Ishikawa (cell line): ENCODE results near the gene ADAM19.

ENCODE experiments used
- CEBPB ChIP-seq: IDR thresholded peaks from 2 replicates; pipeline ENCODE4 v1.6.1; 2012
- CREB1 ChIP-seq: IDR thresholded peaks from 2 replicates; pipeline ENCODE4 v1.6.1; 2012; ENCODE audit warnings: low read depth
- EGR1 ChIP-seq: IDR thresholded peaks from 2 replicates; pipeline ENCODE4 v1.6.1; 2012
- EP300 ChIP-seq: IDR thresholded peaks from 2 replicates; pipeline ENCODE4 v1.6.1; 2012; ENCODE audit warnings: borderline replicate concordance
- FOXM1 ChIP-seq: IDR thresholded peaks from 2 replicates; pipeline ENCODE4 v1.6.1; 2012; ENCODE audit warnings: low read depth, borderline replicate concordance
- NFIC ChIP-seq: IDR thresholded peaks from 2 replicates; pipeline ENCODE4 v1.6.1; 2012
- RAD21 ChIP-seq: IDR thresholded peaks from 2 replicates; pipeline ENCODE4 v1.6.1; 2012; ENCODE audit warnings: low read depth
- TAF1 ChIP-seq: IDR thresholded peaks from 2 replicates; pipeline ENCODE4 v1.6.1; 2012; ENCODE audit warnings: low read depth, mild to moderate bottlenecking
- TCF12 ChIP-seq: IDR thresholded peaks from 2 replicates; pipeline ENCODE4 v1.6.1; 2012; ENCODE audit warnings: low read depth
- TEAD4 ChIP-seq: IDR thresholded peaks from 2 replicates; pipeline ENCODE4 v1.6.1; 2012
- YY1 ChIP-seq: IDR thresholded peaks from 2 replicates; pipeline ENCODE4 v1.6.1; 2012; ENCODE audit warnings: low read depth
- ZBTB7A ChIP-seq: IDR thresholded peaks from 2 replicates; pipeline ENCODE4 v1.6.1; 2012; ENCODE audit warnings: low read depth
- TF ChIP-seq, protein P1 (sequence below): IDR thresholded peaks from 2 replicates; pipeline ENCODE4 v1.6.1; 2012
- TF ChIP-seq, protein P2 (sequence below): IDR thresholded peaks from 2 replicates; pipeline ENCODE4 v1.6.1; 2012
- TF ChIP-seq, protein P3 (sequence below): IDR thresholded peaks from 2 replicates; pipeline ENCODE4 v1.6.1; 2012; ENCODE audit warnings: low read depth, mild to moderate bottlenecking

Gene ADAM19

DNA sequence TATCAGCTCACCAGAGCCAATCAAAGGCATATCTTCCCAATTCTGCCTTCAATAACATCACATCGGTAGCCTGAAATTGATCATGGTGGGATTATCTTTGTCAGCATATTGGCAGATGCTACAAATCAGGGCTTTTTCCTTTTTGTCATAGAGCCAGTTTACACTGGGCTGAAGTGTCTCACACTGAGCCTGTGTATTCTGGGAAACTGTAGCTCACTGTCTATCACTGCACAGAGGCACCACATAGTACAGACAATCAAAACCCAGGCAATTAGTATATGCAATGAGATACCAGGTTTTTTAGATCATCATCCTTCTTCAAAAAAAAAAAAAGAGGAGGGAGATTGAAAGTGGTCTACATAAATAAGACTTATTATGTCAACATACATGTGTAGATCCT, 46.6 kb downstream of the ADAM19 start:
- no peak for TF ChIP-seq CEBPB
- TF ChIP-seq TAF1, result no peak
- no peak for TF ChIP-seq CREB1
- no peak for TF ChIP-seq EP300
- TF ChIP-seq ZBTB7A, result no peak
- TF ChIP-seq NFIC, result no peak
- TF ChIP-seq, protein P1, sequence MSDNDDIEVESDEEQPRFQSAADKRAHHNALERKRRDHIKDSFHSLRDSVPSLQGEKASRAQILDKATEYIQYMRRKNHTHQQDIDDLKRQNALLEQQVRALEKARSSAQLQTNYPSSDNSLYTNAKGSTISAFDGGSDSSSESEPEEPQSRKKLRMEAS, result no peak
- no peak for TF ChIP-seq YY1

DNA sequence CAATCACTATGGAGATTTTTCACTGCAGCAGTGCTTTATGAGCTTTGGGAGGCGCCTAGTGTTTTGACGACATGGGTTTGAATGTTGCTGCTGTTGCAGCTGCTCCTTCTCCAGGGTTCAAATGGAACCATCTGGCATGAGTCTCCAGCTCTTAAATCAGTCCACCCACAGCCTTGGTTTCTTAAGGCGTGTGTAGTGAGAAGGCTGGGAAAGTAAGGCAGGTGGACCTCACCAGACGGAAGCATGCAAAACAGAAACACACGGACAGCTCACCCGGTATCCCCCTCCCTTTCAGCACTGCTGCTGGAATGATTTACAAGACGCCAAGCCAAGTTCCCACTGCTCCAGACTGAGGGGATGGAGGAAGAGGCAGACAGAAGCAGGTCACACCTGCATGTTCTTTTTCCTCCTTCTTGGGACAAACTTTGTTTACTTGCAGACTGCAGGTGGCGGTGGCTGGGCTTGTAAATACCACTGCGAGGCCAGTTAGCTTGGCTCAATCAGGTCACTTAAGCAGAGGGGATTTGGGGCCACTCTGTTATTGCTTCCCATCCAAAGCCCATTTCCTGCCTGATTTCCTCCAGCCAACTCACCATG, 47.4 kb downstream of the ADAM19 start:
- TF ChIP-seq, protein P1, result no peak
- no peak for TF ChIP-seq CEBPB
- TF ChIP-seq YY1, result no peak
- TF ChIP-seq EP300, result no peak
- TF ChIP-seq NFIC, result no peak
- TF ChIP-seq, protein P2, sequence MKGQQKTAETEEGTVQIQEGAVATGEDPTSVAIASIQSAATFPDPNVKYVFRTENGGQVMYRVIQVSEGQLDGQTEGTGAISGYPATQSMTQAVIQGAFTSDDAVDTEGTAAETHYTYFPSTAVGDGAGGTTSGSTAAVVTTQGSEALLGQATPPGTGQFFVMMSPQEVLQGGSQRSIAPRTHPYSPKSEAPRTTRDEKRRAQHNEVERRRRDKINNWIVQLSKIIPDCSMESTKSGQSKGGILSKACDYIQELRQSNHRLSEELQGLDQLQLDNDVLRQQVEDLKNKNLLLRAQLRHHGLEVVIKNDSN, result no peak
- TF ChIP-seq RAD21, result no peak
- no peak for TF ChIP-seq TEAD4
- no peak for TF ChIP-seq EGR1
- no peak for TF ChIP-seq TCF12
- TF ChIP-seq, protein P3, sequence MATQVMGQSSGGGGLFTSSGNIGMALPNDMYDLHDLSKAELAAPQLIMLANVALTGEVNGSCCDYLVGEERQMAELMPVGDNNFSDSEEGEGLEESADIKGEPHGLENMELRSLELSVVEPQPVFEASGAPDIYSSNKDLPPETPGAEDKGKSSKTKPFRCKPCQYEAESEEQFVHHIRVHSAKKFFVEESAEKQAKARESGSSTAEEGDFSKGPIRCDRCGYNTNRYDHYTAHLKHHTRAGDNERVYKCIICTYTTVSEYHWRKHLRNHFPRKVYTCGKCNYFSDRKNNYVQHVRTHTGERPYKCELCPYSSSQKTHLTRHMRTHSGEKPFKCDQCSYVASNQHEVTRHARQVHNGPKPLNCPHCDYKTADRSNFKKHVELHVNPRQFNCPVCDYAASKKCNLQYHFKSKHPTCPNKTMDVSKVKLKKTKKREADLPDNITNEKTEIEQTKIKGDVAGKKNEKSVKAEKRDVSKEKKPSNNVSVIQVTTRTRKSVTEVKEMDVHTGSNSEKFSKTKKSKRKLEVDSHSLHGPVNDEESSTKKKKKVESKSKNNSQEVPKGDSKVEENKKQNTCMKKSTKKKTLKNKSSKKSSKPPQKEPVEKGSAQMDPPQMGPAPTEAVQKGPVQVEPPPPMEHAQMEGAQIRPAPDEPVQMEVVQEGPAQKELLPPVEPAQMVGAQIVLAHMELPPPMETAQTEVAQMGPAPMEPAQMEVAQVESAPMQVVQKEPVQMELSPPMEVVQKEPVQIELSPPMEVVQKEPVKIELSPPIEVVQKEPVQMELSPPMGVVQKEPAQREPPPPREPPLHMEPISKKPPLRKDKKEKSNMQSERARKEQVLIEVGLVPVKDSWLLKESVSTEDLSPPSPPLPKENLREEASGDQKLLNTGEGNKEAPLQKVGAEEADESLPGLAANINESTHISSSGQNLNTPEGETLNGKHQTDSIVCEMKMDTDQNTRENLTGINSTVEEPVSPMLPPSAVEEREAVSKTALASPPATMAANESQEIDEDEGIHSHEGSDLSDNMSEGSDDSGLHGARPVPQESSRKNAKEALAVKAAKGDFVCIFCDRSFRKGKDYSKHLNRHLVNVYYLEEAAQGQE, result no peak
- no peak for TF ChIP-seq FOXM1
- no peak for TF ChIP-seq TAF1
- TF ChIP-seq ZBTB7A, result no peak
- no peak for TF ChIP-seq CREB1

DNA sequence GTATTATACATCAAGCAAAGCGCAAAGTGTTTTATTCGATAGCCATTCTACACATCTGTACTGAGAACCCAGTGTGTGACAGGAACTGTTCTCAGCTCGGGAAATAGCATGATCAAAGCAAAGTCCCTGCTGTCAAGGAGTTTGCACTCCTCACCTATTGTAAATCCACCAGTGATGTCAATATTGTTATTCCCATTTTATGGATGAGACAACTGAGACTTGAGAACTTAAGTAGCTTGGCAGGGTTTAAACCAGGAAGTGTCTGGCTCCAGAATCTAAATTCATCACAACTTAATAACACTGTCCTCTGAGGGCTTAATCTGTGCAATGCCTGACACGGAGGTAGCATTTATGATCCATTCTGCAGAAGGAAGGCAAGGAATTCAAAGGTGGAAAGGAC, 50.7 kb downstream of the ADAM19 start:
- TF ChIP-seq EGR1 (no peak), NFIC (no peak), RAD21 (no peak), FOXM1 (no peak), YY1 (no peak), ZBTB7A (no peak), EP300 (no peak), TCF12 (no peak)

DNA sequence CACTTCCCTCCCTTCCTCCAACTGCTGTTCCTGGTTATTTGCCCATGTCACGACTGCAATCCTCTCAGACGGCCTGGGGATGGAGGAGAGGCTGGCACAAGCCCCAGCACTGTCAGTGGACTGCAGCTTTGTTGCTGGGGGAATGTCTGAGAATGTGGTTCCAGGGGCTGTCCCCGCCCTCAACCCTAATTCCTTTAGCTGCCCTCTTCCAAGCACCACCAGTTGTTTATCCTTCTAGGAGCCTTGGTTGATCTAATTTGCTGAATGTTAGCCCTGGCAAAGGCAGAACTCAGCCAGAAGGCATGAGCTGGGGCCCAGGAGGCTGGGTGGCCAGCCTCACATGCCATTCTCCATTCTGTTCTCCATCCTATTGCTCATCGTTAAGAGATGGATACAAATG, 51.6 kb downstream of the ADAM19 start:
- no peak for TF ChIP-seq TEAD4
- TF ChIP-seq EP300, result no peak
- TF ChIP-seq CREB1, result no peak
- TF ChIP-seq, protein P3, result no peak
- no peak for TF ChIP-seq ZBTB7A
- TF ChIP-seq, protein P1, result no peak
- no peak for TF ChIP-seq TCF12
- TF ChIP-seq NFIC, result no peak
- TF ChIP-seq, protein P2, result no peak
- TF ChIP-seq TAF1, result no peak
- no peak for TF ChIP-seq FOXM1

DNA sequence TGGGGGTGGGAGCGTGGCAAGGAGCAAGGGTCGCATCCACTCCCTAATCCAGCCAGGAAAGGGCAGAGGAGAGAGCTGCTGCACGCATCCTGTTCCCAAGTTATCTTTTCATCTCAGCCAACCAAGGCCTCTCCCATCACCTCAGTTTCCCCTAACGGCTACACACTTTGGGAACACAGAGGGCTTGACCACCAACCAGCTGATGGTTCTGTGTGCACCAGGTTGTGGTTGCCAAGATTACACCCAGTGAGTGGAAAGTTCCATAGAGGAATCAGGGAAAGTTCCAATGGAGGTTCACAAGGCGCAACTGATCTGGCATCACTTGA, 53.9 kb downstream of the ADAM19 start:
- TF ChIP-seq, protein P3, result no peak
- no peak for TF ChIP-seq CEBPB
- TF ChIP-seq RAD21, result no peak
- TF ChIP-seq ZBTB7A, result no peak
